Aorta (tissue), 5 donors: ENCODE measurements around the gene GRID2. TPM values are rescaled to one million over a fixed set of nuclear protein-coding genes. Genes with fewer than 3 reads are reported as not detected.

Experiments
- ATAC-seq: fragments of 200-7000 bp; cut with Tn5 transposase; one replicate; pipeline ENCODE4 v1.9.1; 2022; ENCODE audit warnings: moderate library complexity; ENCODE audit not compliant: low FRiP score
- DNase-seq, 2 donors: peaks; one replicate each; pipeline ENCODE4 v3.0.0-alpha.2; 2020
- H3K27ac ChIP-seq, 2 donors: one replicate each; pipeline ENCODE4 v1.5.1; 2013; ENCODE audit warnings: low read length in 2 of 2, mild to moderate bottlenecking in 2 of 2, moderate library complexity in 2 of 2, control low read depth in 1 of 2, inconsistent platforms in 1 of 2, low read depth in 1 of 2
- H3K27me3 ChIP-seq, 2 donors: one replicate each; pipeline ENCODE4 v1.6.1; 2013; ENCODE audit warnings: control low read depth in 1 of 2, low read length in 1 of 2, mild to moderate bottlenecking in 1 of 2, moderate library complexity in 1 of 2; ENCODE audit not compliant: insufficient read depth in 2 of 2, control insufficient read depth in 1 of 2
- H3K36me3 ChIP-seq, 2 donors: one replicate each; pipeline ENCODE4 v1.6.1; 2013; ENCODE audit warnings: control low read depth in 1 of 2, low read length in 1 of 2, mild to moderate bottlenecking in 1 of 2; ENCODE audit not compliant: insufficient read depth in 2 of 2, control insufficient read depth in 1 of 2
- H3K4me1 ChIP-seq, 2 donors: one replicate each; pipeline ENCODE4 v1.6.1; 2013; ENCODE audit warnings: low read length in 2 of 2, control low read depth in 1 of 2, mild to moderate bottlenecking in 1 of 2, moderate library complexity in 1 of 2; ENCODE audit not compliant: insufficient read depth in 2 of 2, control insufficient read depth in 1 of 2
- H3K4me3 ChIP-seq, 2 donors: one replicate each; pipeline ENCODE4 v1.5.1; 2013; ENCODE audit warnings: low read length in 2 of 2, control low read depth in 1 of 2, mild to moderate bottlenecking in 1 of 2
- H3K9me3 ChIP-seq: one replicate; pipeline ENCODE4 v1.6.1; 2013; ENCODE audit warnings: mild to moderate bottlenecking, low read length; ENCODE audit not compliant: control insufficient read depth
- WGBS, 2 donors: extraction: QIAGEN DNeasy Blood & Tissue Kit; methylation state at CpG; one replicate each; pipeline ENCODE4 v1.1.7; 2013; 5-methylcytosine and 5-hydroxymethylcytosine counted together
- intact Hi-C, 2 donors: fragments of 100-400 bp; cut with DNase I; formaldehyde crosslinking; loops; one replicate each; pipeline versions ENCODE4 v1.14.2 to v1.15.0; 2022
- polyA plus RNA-seq, 2 donors: library from polyadenylated mRNA; stranded (reverse); fragments of 200-250 nt; gene quantifications; one replicate each; pipeline ENCODE4 v1.2.3, GENCODE V29; 2013
- total RNA-seq, 2 donors: library from RNA; stranded (reverse); fragmentation: NEBNext Ultra II Directional; extraction: Animal tissue kit (Norgen Biotek cat#: 25700); gene quantifications; one replicate each; pipeline ENCODE4 v1.2.1, GENCODE V29; 2021
- donor health status: healthy with polysubstance abuse.
- donor health status: Bipolar disorder and iron deficiency.
- donor health status: DM: no; HTN: no; CAD: no.
- donor health status: DM: no; HTN: no; CAD: no.
- donor health status: DM: yes; HTN: yes; CAD: no.

GRID2 gene
- total and polyA plus RNA-seq, 4 donors: 0.13 to 0.18 TPM; not detected in 2

- intact Hi-C loops: no loop called here
- DNase-seq: no peak
- WGBS, 2 donors: 85 to 90% methylated on average over 2 of the region's 2 CpGs
- Histone ChIP-seq H3K27me3 (no peaks in the 10 kb centered on the region), H3K4me3 (no peak overlapping the region), H3K36me3 (no peaks in the 10 kb centered on the region), H3K4me1 (no peaks in the 10 kb centered on the region), H3K9me3 (no peaks in the 10 kb centered on the region), H3K27ac (no peak overlapping the region)
- ATAC-seq: no peak
Observed at GRCh38 chr4:92629302-92629701, 325.5 kb downstream of the GRID2 start.

- no peaks in the 10 kb centered on the region for H3K4me1 ChIP-seq
- DNase-seq: no peak
- H3K4me3 ChIP-seq: no peak overlapping the region
- intact Hi-C loops: no loop called here
- WGBS, 2 donors: 16 to 18% methylated on average over 3 of the region's 3 CpGs
- no peak for ATAC-seq
- H3K9me3 ChIP-seq: no peaks in the 10 kb centered on the region
- no peak overlapping the region for H3K27ac ChIP-seq
- H3K27me3 ChIP-seq: no peaks in the 10 kb centered on the region
- no peaks in the 10 kb centered on the region for H3K36me3 ChIP-seq
Observed at GRCh38 chr4:92634882-92635281, 331.1 kb downstream of the GRID2 start.

GRCh38 chr4:92636038-92636806, 332.5 kb downstream of the GRID2 start:
- no peaks in the 10 kb centered on the region for H3K9me3 ChIP-seq
- no peak for DNase-seq
- H3K36me3 ChIP-seq: no peaks in the 10 kb centered on the region
- intact Hi-C loops: no loop called here
- WGBS, 2 donors: 24 to 33% methylated on average over 6 of the region's 6 CpGs
- no peak overlapping the region for H3K27ac ChIP-seq
- no peaks in the 10 kb centered on the region for H3K4me1 ChIP-seq
- H3K4me3 ChIP-seq: no peak overlapping the region
- no peak for ATAC-seq
- no peaks in the 10 kb centered on the region for H3K27me3 ChIP-seq

- DNase-seq: no peak
- no peaks in the 10 kb centered on the region for H3K27me3 ChIP-seq
- no peak for ATAC-seq
- H3K27ac ChIP-seq: no peak overlapping the region
- intact Hi-C loops: no loop called here
- no peaks in the 10 kb centered on the region for H3K4me1 ChIP-seq
- H3K4me3 ChIP-seq: no peak overlapping the region
- no peaks in the 10 kb centered on the region for H3K9me3 ChIP-seq
- WGBS, 2 donors: 82 to 91% methylated on average over 3 of the region's 3 CpGs
- no peaks in the 10 kb centered on the region for H3K36me3 ChIP-seq
Observed at GRCh38 chr4:92641409-92641808, 337.6 kb downstream of the GRID2 start.

GRCh38 chr4:92646826-92647225, 343.1 kb downstream of the GRID2 start:
- peaks cover 1% of the 10 kb centered on the region for H3K9me3 ChIP-seq
- no peaks in the 10 kb centered on the region for H3K4me1 ChIP-seq
- H3K27ac ChIP-seq: no peak overlapping the region
- no peaks in the 10 kb centered on the region for H3K36me3 ChIP-seq
- DNase-seq: no peak
- WGBS, 2 donors: 73 to 80% methylated on average over 2 of the region's 2 CpGs
- no peak for ATAC-seq
- H3K27me3 ChIP-seq: peaks cover 0 to 2% of the 10 kb centered on the region in 2 donors
- H3K4me3 ChIP-seq: no peak overlapping the region
- intact Hi-C loops: no loop called here

- intact Hi-C loops: no loop called here
- Histone ChIP-seq H3K9me3 (peaks cover 1% of the 10 kb centered on the region), H3K36me3 (no peaks in the 10 kb centered on the region), H3K4me3 (no peak overlapping the region), H3K27ac (no peak overlapping the region), H3K27me3 (peaks cover 0 to 2% of the 10 kb centered on the region in 2 donors), H3K4me1 (no peaks in the 10 kb centered on the region)
- ATAC-seq (no peak), DNase-seq (no peak)
Observed at GRCh38 chr4:92651536-92651935, 347.8 kb downstream of the GRID2 start.

GRCh38 chr4:92654084-92654483, 350.3 kb downstream of the GRID2 start:
- ATAC-seq: no peak
- H3K4me3 ChIP-seq: no peak overlapping the region
- intact Hi-C loops: no loop called here
- no peak for DNase-seq
- no peaks in the 10 kb centered on the region for H3K36me3 ChIP-seq
- peaks cover 1% of the 10 kb centered on the region for H3K9me3 ChIP-seq
- H3K27ac ChIP-seq: no peak overlapping the region
- H3K27me3 ChIP-seq: peaks cover 0 to 2% of the 10 kb centered on the region in 2 donors
- H3K4me1 ChIP-seq: no peaks in the 10 kb centered on the region

- Histone ChIP-seq H3K27me3 (no peaks in the 10 kb centered on the region), H3K9me3 (no peaks in the 10 kb centered on the region), H3K36me3 (no peaks in the 10 kb centered on the region), H3K4me1 (no peaks in the 10 kb centered on the region), H3K27ac (no peak overlapping the region), H3K4me3 (no peak overlapping the region)
- no peak for DNase-seq
- intact Hi-C loops: no loop called here
- no peak for ATAC-seq
Observed at GRCh38 chr4:92657695-92658094, 353.9 kb downstream of the GRID2 start.

- Histone ChIP-seq H3K36me3 (no peaks in the 10 kb centered on the region), H3K4me3 (no peak overlapping the region), H3K27me3 (no peaks in the 10 kb centered on the region), H3K9me3 (no peaks in the 10 kb centered on the region), H3K4me1 (no peaks in the 10 kb centered on the region), H3K27ac (no peak overlapping the region)
- DNase-seq: no peak
- ATAC-seq: no peak
- intact Hi-C loops: no loop called here
- WGBS, 2 donors: 77 to 80% methylated on average over 2 of the region's 2 CpGs
Observed at GRCh38 chr4:92658318-92658717, 354.6 kb downstream of the GRID2 start.
